A549 (cell line): ENCODE results near the gene ANKRD11.

ENCODE experiments used
- TF ChIP-seq, protein P1 (sequence below): fragments of >200 bp; sonication (Bioruptor Twin); formaldehyde crosslinking; IDR thresholded peaks from 3 replicates; pipeline ENCODE4 v1.5.1; 2016
- TF ChIP-seq, protein P2 (sequence below): fragments of 250-450 bp; sonication (Bioruptor Pico); IDR thresholded peaks from 2 replicates; pipeline ENCODE4 v1.5.0; 2020; ENCODE audit warnings: low read depth, mild to moderate bottlenecking, moderate library complexity

DNA sequence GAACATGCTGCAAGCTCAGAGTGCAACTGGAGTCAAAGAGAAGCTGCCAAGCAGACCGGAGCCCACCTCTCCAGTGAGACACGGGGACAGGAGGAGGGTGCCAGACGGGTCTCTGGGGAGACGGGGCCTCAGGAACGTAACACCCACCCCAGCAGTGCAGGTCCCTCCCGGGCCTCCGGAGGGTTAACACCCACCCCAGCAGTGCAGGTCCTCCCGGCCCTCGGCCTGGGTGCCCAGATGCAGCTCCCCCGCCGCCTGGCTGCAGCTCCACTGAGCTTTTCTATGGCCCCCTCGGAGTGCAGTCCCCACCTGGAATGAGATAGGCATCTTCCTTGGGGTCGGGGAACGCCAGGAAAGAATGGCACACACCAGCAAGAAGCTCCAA, 182.9 kb downstream of the ANKRD11 start:
- TF ChIP-seq, protein P1, sequence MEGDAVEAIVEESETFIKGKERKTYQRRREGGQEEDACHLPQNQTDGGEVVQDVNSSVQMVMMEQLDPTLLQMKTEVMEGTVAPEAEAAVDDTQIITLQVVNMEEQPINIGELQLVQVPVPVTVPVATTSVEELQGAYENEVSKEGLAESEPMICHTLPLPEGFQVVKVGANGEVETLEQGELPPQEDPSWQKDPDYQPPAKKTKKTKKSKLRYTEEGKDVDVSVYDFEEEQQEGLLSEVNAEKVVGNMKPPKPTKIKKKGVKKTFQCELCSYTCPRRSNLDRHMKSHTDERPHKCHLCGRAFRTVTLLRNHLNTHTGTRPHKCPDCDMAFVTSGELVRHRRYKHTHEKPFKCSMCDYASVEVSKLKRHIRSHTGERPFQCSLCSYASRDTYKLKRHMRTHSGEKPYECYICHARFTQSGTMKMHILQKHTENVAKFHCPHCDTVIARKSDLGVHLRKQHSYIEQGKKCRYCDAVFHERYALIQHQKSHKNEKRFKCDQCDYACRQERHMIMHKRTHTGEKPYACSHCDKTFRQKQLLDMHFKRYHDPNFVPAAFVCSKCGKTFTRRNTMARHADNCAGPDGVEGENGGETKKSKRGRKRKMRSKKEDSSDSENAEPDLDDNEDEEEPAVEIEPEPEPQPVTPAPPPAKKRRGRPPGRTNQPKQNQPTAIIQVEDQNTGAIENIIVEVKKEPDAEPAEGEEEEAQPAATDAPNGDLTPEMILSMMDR, result no peak
- TF ChIP-seq, protein P2, sequence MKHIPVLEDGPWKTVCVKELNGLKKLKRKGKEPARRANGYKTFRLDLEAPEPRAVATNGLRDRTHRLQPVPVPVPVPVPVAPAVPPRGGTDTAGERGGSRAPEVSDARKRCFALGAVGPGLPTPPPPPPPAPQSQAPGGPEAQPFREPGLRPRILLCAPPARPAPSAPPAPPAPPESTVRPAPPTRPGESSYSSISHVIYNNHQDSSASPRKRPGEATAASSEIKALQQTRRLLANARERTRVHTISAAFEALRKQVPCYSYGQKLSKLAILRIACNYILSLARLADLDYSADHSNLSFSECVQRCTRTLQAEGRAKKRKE, result no peak
